Measurements from ENCODE around the gene SMIM23.

The SMIM23 gene

DNA sequence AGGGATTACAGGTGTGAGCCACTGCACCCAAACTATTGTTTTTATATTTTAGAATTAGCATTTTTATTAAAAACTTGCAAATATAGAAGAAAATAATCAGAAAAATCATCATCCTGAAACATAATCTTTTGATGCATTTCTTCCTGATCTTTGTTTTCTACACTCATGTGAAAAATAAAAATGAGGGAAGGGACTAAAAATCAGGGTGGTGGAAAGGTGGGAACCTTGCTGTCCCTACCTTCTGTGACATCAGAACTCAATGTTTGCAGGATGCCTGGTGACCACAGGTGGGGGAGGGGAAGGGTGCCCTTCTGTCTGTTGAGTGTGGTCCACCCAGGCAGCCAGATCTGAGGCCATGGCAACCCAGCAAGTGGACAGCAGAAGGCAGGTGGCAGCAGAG lies at the start of gene SMIM23:
Gene SMIM23 (plus strand): TSS at position 301 of the 400 bp plus-strand sequence. CDS start 55 bp downstream, at position 356.
- no peak for DNase-seq (ENCODE audit: low read depth, low spot score)

DNA sequence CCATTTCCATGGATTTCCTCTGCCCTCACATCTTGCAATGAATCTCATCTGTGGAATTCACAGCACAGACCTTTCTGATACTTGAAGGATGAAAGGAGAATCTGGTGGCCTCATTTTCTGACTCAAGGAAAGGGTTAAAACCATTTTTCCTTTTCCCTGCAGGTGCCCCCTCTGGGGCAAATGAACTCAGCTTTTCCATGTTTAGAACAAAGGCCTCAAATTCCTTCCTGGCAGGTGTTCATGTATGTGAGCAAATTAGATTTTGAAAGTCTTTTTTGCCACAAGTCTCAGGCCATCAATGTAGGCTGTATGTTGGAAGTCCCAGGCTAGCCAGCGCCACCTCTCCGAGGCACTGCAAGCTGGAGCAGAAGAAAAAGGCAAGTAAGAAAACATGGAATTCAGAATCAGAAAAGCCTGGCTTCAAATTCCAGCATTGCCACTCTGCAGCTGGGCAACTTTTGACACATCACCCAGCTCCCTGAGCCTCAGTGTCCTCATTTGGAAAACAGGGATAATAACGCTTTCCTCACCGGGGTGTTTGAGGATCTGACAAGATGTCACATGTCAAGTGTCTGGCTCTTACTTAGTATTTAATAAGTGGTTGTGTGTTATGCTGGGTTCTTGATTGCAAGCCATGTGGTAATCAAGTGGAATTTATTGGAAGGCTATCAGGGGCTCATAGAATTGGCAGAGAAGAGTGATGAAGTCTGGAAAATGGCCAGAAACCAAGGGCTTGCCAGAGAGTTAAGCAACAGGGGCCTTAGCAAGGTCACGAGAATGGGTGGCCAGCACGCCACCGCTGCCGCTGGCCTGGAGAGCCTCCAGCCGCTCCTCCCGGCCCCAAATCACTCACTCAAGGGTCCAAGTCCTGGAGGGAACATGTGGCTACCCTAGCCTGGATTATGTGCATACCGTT lies 48.4 kb upstream of the SMIM23 start:
- Histone ChIP-seq H3K4me3 (ENCODE audit: low read length) (no peak overlapping the region), H3K9me3 (ENCODE audit: control insufficient read depth, insufficient read depth, low read length) (no peaks in the 10 kb centered on the region), H3K27me3 (ENCODE audit: control insufficient read depth, insufficient read depth, low read length) (no peaks in the 10 kb centered on the region), H3K4me1 (ENCODE audit: control insufficient read depth, insufficient read depth, low read length) (peaks cover 4% of the 10 kb centered on the region), H3K36me3 (ENCODE audit: control insufficient read depth, insufficient read depth, low read length) (no peaks in the 10 kb centered on the region), H3K27ac (ENCODE audit: low read length) (no peak overlapping the region)
- DNase-seq (ENCODE audit: low read depth, low spot score) = no peak
- WGBS (ENCODE audit: insufficient coverage, insufficient read length) = no CpG with 5 or more reads among the region's 11 CpGs

More for the DNA sequence above, at the start of gene SMIM23:
- no peaks in the 10 kb centered on the region for H3K36me3 ChIP-seq (ENCODE audit: control insufficient read depth, insufficient read depth, low read length)
- H3K27me3 ChIP-seq (ENCODE audit: control insufficient read depth, insufficient read depth, low read length) = no peaks in the 10 kb centered on the region
- H3K9me3 ChIP-seq (ENCODE audit: control insufficient read depth, insufficient read depth, low read length) = no peaks in the 10 kb centered on the region
- H3K4me3 ChIP-seq (ENCODE audit: low read length) = no peak within 1 kb of the TSS
- H3K4me1 ChIP-seq (ENCODE audit: control insufficient read depth, insufficient read depth, low read length) = no peaks in the 10 kb centered on the region
- no peak within 1 kb of the TSS for H3K27ac ChIP-seq (ENCODE audit: low read length)

DNA sequence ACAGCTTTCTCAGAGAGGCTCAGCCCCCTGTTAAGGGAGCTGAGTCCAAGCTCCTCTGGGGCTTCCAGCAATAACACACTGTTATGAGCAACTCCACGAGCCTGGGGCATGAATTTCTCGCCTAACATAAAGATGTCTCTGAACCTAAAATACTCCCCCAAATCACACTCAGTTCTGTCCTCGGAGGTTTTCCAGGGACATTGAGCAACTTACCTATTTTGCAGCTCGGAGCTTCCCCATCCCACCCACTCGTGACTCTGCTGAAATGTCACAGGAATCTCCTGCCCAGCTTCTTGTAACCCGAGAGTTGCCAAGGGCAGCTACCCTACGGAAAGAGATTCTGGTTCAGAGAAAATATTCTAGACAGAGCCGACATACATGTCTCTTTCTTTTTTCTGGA lies 47.1 kb upstream of the SMIM23 start:
- DNase-seq (ENCODE audit: low read depth, low spot score) = no peak
- WGBS (ENCODE audit: insufficient coverage, insufficient read length) = no CpG with 5 or more reads among the region's 8 CpGs
- Histone ChIP-seq H3K4me3 (ENCODE audit: low read length) (no peak overlapping the region), H3K27me3 (ENCODE audit: control insufficient read depth, insufficient read depth, low read length) (no peaks in the 10 kb centered on the region), H3K36me3 (ENCODE audit: control insufficient read depth, insufficient read depth, low read length) (no peaks in the 10 kb centered on the region), H3K4me1 (ENCODE audit: control insufficient read depth, insufficient read depth, low read length) (peaks cover 4% of the 10 kb centered on the region), H3K9me3 (ENCODE audit: control insufficient read depth, insufficient read depth, low read length) (no peaks in the 10 kb centered on the region), H3K27ac (ENCODE audit: low read length) (no peak overlapping the region)

DNA sequence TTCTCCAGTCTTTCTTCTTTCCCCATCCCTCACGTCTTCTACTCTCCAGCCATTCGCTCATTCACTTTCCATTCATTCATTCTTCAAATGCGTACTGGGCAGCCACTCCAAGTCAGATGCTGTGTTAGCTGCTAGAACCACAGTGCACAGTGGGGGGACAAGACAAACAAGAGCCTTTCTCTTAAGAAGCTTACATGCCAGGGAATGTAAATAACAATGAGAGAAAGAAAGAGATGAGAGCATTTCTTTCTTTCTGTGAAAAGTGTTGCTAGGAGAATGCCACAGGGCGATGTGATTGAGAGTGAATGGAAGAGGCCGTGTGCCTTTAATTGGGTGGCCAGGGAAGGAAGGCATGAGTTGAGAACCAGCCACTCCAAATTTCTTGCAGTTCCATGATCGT lies 46.3 kb upstream of the SMIM23 start:
- WGBS (ENCODE audit: insufficient coverage, insufficient read length) = no CpG with 5 or more reads among the region's 6 CpGs
- Histone ChIP-seq H3K36me3 (ENCODE audit: control insufficient read depth, insufficient read depth, low read length) (no peaks in the 10 kb centered on the region), H3K27ac (ENCODE audit: low read length) (no peak overlapping the region), H3K4me1 (ENCODE audit: control insufficient read depth, insufficient read depth, low read length) (peaks cover 4% of the 10 kb centered on the region), H3K4me3 (ENCODE audit: low read length) (no peak overlapping the region), H3K9me3 (ENCODE audit: control insufficient read depth, insufficient read depth, low read length) (no peaks in the 10 kb centered on the region), H3K27me3 (ENCODE audit: control insufficient read depth, insufficient read depth, low read length) (no peaks in the 10 kb centered on the region)
- no peak for DNase-seq (ENCODE audit: low read depth, low spot score)

DNA sequence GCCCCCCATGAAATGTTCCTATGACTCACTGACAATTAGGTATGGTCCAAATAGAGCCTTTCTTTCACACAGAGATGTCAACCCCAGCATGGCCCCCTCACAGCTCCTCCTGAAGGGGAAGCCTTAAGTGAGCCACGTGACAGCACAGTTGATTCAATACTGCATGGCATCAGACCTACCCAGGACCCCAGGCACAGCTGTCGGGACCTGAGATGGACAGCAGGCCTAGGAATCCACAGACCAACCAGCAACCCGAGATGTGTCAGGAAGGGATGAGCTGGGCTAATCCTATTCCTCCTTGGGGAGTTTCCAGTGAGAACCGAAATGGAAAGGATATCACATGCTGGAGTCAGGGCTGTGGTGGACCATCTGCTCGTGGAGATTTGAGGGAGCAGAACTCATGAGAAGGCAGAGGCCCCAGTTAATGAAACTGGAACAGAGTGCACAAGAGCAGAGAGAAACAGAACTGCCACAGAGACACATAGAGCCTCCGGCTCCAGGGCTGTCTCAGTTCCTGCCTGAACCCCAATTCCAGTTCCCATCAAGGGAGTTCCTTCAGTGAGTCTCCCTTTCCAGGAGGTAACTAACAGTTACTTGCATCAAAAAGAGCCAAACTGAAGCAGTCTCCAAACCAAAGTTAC lies 42.1 kb upstream of the SMIM23 start:
- Histone ChIP-seq H3K27ac (ENCODE audit: low read length) (no peak overlapping the region), H3K4me1 (ENCODE audit: control insufficient read depth, insufficient read depth, low read length) (peaks cover 4% of the 10 kb centered on the region), H3K27me3 (ENCODE audit: control insufficient read depth, insufficient read depth, low read length) (no peaks in the 10 kb centered on the region), H3K9me3 (ENCODE audit: control insufficient read depth, insufficient read depth, low read length) (no peaks in the 10 kb centered on the region), H3K36me3 (ENCODE audit: control insufficient read depth, insufficient read depth, low read length) (no peaks in the 10 kb centered on the region), H3K4me3 (ENCODE audit: low read length) (no peak overlapping the region)
- no CpG with 5 or more reads among the region's 6 CpGs for WGBS (ENCODE audit: insufficient coverage, insufficient read length)
- DNase-seq (ENCODE audit: low read depth, low spot score) = no peak

DNA sequence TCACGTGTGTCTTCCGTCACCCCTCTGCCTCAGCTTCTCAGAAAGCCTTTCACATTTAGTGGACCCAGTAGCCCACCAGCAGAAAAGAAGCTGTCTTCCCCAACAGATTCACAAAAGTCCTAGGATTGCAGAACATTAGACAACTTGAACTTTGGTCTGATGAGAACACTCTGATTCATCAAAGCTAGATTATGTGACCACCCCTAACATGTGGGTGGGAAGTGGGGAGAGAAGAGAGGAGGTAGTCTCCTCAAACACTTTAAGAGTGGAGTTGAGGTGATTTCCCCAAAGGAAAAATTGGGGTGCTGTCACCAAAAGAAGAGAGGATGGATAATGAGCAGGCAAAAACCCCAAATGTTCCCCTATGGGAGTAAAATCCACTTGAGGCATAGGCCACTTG lies 41.4 kb upstream of the SMIM23 start:
- Histone ChIP-seq H3K4me3 (ENCODE audit: low read length) (no peak overlapping the region), H3K36me3 (ENCODE audit: control insufficient read depth, insufficient read depth, low read length) (no peaks in the 10 kb centered on the region), H3K4me1 (ENCODE audit: control insufficient read depth, insufficient read depth, low read length) (peaks cover 4% of the 10 kb centered on the region), H3K9me3 (ENCODE audit: control insufficient read depth, insufficient read depth, low read length) (no peaks in the 10 kb centered on the region), H3K27me3 (ENCODE audit: control insufficient read depth, insufficient read depth, low read length) (no peaks in the 10 kb centered on the region), H3K27ac (ENCODE audit: low read length) (no peak overlapping the region)
- DNase-seq (ENCODE audit: low read depth, low spot score) = no peak
- WGBS (ENCODE audit: insufficient coverage, insufficient read length) = no CpG with 5 or more reads among the region's 2 CpGs

DNA sequence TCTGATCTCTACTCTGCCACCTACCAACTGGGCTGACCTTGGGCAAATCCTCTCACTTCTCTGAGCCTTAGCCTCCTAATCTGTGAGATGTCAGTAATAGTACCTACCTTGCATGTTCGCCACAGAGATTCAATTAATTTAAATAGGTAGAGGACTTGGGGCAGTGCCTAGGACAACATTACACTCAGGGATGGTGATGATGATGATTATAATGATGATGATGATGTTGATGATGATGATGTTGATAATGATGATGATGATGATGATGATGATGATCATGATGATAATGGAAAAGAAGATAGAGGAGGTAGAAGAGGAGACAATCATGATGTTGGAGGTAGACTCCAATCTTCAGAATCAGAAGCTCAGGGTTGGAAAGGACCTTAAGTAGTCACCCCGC lies 40.7 kb upstream of the SMIM23 start:
- Histone ChIP-seq H3K27me3 (ENCODE audit: control insufficient read depth, insufficient read depth, low read length) (no peaks in the 10 kb centered on the region), H3K4me1 (ENCODE audit: control insufficient read depth, insufficient read depth, low read length) (no peaks in the 10 kb centered on the region), H3K27ac (ENCODE audit: low read length) (no peak overlapping the region), H3K4me3 (ENCODE audit: low read length) (no peak overlapping the region), H3K9me3 (ENCODE audit: control insufficient read depth, insufficient read depth, low read length) (no peaks in the 10 kb centered on the region), H3K36me3 (ENCODE audit: control insufficient read depth, insufficient read depth, low read length) (no peaks in the 10 kb centered on the region)
- no CpG with 5 or more reads among the region's 2 CpGs for WGBS (ENCODE audit: insufficient coverage, insufficient read length)
- no peak for DNase-seq (ENCODE audit: low read depth, low spot score)

DNA sequence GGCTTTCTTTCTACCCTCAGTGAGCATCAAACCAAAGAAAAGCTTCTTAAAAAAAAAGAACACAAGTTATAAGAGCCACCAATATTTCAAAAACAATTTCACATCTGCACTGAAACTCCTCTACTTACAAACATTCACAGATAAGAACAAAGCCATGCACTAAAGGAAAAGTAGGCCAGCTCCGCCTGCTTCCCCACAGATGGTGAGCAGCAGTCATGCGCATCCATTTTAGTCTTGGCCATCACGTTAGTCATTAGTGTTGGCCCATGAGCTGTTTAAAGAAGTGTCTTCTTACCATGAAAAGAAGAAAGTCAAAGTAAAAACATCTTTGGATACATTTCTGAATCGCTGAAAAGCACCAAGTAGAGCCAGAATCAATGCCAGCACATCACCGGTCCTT lies 40.0 kb upstream of the SMIM23 start:
- Histone ChIP-seq H3K4me1 (ENCODE audit: control insufficient read depth, insufficient read depth, low read length) (no peaks in the 10 kb centered on the region), H3K36me3 (ENCODE audit: control insufficient read depth, insufficient read depth, low read length) (no peaks in the 10 kb centered on the region), H3K27me3 (ENCODE audit: control insufficient read depth, insufficient read depth, low read length) (no peaks in the 10 kb centered on the region), H3K4me3 (ENCODE audit: low read length) (no peak overlapping the region), H3K9me3 (ENCODE audit: control insufficient read depth, insufficient read depth, low read length) (no peaks in the 10 kb centered on the region), H3K27ac (ENCODE audit: low read length) (no peak overlapping the region)
- no peak for DNase-seq (ENCODE audit: low read depth, low spot score)
- WGBS (ENCODE audit: insufficient coverage, insufficient read length) = no CpG with 5 or more reads among the region's 5 CpGs

DNA sequence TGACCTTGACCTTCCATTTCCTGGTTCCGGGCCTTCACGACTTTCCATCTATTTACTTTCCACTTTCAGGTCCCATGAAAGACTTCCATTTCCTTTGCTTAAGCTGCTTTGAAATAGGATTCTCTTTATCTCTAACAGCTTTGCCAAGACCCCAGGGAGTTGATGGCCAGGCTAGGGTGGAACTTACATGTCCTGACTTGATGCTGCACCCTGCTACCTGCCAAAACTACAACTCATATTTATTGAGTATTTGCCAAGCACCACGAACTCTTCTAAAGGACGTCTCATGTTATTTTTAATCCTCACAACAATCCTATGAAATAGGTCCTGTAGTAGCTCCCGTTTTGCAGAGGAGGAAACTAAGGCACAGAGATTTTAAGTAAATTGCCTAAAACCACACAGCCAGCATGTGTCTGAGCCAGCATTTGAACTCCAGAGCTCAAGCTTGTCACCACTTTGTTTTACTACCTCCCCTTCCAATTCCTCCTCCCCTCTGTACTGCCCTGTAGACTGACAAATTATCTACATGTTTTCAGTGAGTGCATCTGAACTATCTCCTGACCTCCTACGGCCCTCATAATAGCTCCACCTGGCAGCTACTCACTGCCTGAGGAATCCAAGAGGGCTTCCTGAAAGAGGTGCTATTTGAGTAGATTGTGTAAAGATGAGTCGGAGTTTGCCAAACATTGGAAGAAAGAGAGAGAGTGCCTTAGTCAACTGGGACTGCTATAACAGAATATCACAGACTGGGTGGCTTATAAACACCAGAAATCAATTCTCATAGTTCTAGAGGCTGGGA lies 38.4 kb upstream of the SMIM23 start:
- no CpG with 5 or more reads among the region's 7 CpGs for WGBS (ENCODE audit: insufficient coverage, insufficient read length)
- H3K4me1 ChIP-seq (ENCODE audit: control insufficient read depth, insufficient read depth, low read length) = no peaks in the 10 kb centered on the region

DNA sequence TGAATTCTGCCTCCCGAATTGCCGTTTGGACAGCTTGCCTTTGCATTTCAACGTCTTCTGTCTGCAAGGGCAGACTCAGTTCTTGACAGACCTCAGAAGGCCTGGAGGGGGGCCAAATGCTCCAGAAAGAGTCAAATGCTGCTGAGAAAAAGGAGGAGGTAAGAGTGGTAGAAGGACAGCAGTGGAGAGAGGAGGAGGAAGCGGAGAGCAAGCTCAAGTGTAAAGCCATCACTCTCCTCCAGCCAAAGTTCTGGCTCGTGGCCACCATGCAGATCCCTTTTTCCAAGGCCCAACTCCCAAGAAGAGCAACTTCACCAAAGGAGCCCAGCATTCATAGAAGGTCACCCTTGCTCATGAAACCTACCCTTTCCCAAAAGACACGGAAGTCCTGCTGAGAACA lies 36.9 kb upstream of the SMIM23 start:
- Histone ChIP-seq H3K27me3 (ENCODE audit: control insufficient read depth, insufficient read depth, low read length) (no peaks in the 10 kb centered on the region), H3K9me3 (ENCODE audit: control insufficient read depth, insufficient read depth, low read length) (no peaks in the 10 kb centered on the region), H3K36me3 (ENCODE audit: control insufficient read depth, insufficient read depth, low read length) (no peaks in the 10 kb centered on the region), H3K27ac (ENCODE audit: low read length) (no peak overlapping the region), H3K4me3 (ENCODE audit: low read length) (no peak overlapping the region), H3K4me1 (ENCODE audit: control insufficient read depth, insufficient read depth, low read length) (no peaks in the 10 kb centered on the region)
- no peak for DNase-seq (ENCODE audit: low read depth, low spot score)
- no CpG with 5 or more reads among the region's 6 CpGs for WGBS (ENCODE audit: insufficient coverage, insufficient read length)

More for the DNA sequence above, 38.4 kb upstream of the SMIM23 start:
- Histone ChIP-seq H3K9me3 (ENCODE audit: control insufficient read depth, insufficient read depth, low read length) (no peaks in the 10 kb centered on the region), H3K36me3 (ENCODE audit: control insufficient read depth, insufficient read depth, low read length) (no peaks in the 10 kb centered on the region), H3K27me3 (ENCODE audit: control insufficient read depth, insufficient read depth, low read length) (no peaks in the 10 kb centered on the region), H3K4me3 (ENCODE audit: low read length) (no peak overlapping the region), H3K27ac (ENCODE audit: low read length) (no peak overlapping the region)
- DNase-seq (ENCODE audit: low read depth, low spot score) = no peak
